ENCODE measurements around the gene TENM4.
A peak's percentile ranks its signal among the peaks of the same experiment; 100 is the strongest.

The TENM4 gene

GRCh38 chr11:79055856-79056631 lies 384.8 kb downstream of the TENM4 start:
- peak; percentile 82 for DNase-seq (ENCODE audit: low spot score)

DNA sequence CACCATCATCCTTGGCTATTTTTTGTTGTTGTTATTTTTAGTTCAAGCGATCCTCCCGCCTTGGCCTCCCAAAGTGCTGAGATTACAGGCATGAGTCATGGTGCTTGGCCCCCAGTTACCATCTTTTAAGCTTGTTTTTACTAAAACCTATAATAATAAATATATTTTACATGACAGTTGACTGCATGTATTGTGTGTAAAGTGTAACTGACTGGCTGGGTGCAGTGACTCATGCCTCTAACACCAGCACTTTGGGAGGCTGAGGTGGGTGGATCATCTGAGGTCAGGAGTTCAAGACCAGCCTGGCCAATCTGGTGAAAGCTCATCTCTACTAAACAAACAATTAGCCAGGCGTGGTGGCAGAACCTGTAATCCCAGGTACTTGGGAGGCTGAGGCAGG lies 386.2 kb downstream of the TENM4 start:
- no peak for DNase-seq (ENCODE audit: low spot score)

- DNase-seq (ENCODE audit: low spot score): no peak
These were observed 388.3 kb downstream of the TENM4 start for GRCh38 chr11:79052544-79052943.

GRCh38 chr11:79050786-79051185 lies 390.0 kb downstream of the TENM4 start:
- no peak for DNase-seq (ENCODE audit: low spot score)

DNA sequence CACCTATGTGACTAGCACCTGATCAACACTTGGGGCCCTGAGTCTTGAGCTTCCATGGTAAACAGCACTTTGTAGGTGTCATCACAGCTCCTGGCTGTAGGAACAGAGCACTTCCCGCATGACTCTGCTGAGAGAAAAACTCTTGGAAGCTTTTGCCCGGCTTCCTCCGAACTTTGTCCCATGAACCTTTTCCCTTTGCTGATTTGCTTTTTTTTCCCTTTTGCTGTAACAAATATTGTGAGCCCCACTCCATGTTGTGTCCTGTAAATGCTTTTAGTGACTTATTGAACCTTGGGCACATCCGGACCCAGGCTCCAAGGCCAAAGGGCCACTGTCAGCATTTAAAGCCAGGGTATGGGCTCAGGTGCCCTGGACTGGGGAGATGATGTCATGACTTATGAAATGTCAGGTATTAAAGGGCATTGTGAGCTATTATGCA lies 391.1 kb downstream of the TENM4 start:
- no peak for DNase-seq (ENCODE audit: low spot score)

DNA sequence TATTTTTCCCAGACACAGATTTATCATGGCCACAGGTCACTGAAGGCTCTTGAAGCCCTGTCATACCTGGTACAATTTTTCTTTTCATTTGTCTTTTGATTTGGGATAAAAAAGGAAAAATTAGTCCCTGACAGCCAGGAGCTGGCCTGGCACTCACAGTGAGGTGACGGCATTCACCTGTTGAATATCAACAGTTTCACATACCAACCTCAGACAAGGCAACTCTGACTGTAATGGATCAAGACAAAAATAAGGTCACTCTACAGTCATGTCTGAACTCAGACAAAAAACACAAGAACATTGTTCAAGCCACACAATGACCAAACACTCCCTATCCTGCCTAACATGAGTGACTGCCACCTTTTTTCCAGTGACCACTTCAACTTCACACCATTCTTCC lies 392.9 kb downstream of the TENM4 start:
- DNase-seq (ENCODE audit: low spot score): no peak

DNA sequence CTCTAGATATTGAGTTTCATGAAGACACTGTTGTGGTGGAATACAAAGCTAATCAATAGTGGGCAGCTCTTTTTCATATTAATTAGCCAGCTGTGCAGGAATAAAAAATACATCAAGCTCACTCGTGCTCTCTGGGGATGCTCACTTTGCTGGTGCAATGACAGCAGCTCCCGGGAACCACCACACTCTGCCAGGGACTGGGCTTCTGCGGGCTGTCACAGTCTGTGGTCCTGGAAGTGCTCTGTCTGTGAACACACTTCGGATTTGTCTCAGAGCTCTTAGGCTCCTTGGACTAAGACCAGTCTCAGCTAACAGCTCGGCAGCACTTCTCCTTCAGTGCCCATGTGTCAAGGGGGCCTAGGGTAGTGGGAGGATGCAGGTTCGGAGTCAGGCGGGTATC lies 393.5 kb downstream of the TENM4 start:
- DNase-seq (ENCODE audit: low spot score): no peak

DNA sequence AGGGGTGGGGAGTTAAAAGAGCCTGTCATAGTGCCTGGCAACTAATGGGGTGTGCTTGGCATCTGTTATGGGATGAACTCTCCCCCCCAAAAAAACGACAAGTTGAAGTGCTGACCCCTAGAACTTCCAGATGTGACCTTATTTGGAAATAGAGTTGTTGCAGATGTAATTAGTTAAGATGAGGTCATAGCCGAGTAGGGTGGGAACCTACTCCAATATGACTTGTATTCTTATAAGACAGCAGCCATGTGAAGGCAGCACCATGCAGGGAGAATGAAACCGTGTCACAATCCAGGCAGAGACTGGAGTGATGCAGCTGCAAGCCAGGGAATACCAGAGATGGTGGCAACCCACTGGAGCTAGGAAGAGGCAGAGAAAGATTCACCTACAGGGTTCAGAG lies 394.5 kb downstream of the TENM4 start:
- no peak for DNase-seq (ENCODE audit: low spot score)

DNA sequence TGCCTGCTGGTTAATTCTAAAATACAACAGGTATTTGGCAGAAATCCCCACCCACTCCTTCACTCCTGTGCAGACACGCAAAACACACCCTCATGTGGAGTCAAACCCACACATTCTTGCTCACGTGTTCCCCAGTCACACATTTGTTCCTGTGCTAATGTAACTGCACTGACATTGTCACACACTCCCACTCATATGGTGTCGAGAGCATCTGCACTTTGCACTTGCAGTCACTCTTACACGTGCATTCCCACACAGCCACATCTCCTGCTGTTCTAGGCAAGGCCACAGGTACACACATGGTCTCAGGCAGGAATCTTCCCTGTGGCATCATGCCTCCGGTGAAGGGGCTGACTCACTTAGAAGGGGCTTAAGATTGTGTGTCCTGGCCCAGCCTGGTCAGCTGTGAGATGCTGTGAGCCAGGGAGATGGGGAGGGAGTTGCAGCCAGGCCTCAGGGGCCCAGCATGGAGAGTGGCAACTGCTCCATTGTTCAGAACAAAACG lies 395.0 kb downstream of the TENM4 start:
- no peak for DNase-seq (ENCODE audit: low spot score)

DNA sequence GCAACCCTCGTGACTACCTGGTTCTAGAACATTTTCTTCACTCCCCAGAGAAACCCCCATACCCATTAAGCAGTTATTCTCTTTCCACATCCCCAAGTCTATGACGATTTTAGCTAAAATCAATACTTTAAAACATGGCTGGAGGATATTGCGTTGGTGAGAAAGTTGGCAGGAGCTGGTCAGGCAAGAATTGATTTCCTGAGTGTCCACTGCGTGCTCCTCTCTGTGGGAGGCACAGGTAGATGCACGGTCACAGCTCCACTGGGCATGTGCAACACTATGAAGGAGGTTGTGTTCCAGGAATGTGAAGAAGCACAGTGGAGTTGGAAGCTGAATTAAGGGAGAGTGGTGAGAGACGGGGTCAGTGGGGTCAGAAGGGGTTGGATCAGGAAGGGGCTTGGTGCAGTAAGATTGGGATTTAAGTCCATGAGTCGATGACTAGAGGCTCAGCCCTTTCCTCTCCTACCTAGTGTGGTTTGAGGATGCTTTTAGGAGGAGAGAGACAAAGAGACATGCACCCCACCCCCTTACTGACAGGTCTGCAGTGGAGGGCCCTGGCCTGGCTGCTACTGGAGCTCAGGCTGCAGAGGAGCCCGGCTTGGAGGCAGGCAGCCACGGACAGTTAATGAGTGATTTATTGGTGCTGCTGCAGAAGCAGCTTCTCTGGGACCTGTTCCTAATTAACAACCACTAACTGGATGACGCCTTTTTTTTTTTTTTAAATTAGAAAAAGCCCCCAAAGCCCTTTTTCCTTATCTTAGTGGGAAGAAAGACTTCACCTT lies 395.6 kb downstream of the TENM4 start:
- DNase-seq (ENCODE audit: low spot score): no peak

- no peak for DNase-seq (ENCODE audit: low spot score)
These were observed 396.6 kb downstream of the TENM4 start for GRCh38 chr11:79044201-79044600.

DNA sequence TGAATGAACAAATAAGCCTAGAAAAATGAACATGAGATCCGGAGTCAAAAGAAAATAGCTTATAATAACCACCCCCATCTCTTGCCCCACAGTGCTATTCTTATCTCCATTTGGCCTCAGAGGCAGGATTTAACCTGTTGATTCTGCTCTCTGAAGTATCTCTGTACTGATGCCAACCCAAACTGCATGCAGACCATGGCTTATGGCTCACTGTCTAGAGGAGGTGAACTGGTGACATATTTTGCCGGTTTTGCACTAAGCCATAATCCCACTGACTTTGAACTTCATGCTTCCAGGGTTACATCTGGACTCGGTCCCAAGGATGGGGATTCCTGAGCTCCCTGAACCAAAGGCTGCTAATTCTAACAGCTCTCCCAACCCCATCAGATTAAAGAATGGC lies 397.1 kb downstream of the TENM4 start:
- DNase-seq (ENCODE audit: low spot score): no peak

- DNase-seq (ENCODE audit: low spot score): no peak
These were observed 398.0 kb downstream of the TENM4 start for GRCh38 chr11:79042824-79043223.

DNA sequence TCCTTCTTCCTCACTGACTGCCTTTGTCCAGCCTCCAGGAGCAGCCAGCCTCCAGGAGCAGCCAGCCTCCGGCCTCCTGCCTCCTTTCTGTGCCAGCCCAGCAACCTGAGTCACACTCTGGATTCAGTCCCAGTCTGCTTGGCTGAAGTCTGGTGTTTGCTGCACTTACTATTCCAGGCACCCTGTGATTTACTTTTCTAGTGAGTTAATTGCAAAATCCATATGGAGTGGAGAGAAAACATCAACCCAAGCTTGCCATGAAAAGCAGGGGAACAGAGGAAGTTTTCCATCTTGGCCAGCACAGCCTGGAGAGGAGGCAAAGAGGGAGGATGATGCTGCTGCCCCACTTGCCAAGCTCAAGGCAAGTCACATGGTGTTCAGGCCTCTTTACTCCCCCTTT lies 400.5 kb downstream of the TENM4 start:
- no peak for DNase-seq (ENCODE audit: low spot score)

- DNase-seq (ENCODE audit: low spot score): peak; percentile 39
These were observed 401.7 kb downstream of the TENM4 start for GRCh38 chr11:79039122-79039521.

GRCh38 chr11:79035881-79036280 lies 404.9 kb downstream of the TENM4 start:
- no peak for DNase-seq (ENCODE audit: low spot score)

GRCh38 chr11:79033833-79034232 lies 407.0 kb downstream of the TENM4 start:
- DNase-seq (ENCODE audit: low spot score): no peak

- DNase-seq (ENCODE audit: low spot score): no peak
These were observed 410.4 kb downstream of the TENM4 start for GRCh38 chr11:79030448-79030847.

- no peak for DNase-seq (ENCODE audit: low spot score)
These were observed 412.6 kb downstream of the TENM4 start for GRCh38 chr11:79028225-79028624.

GRCh38 chr11:79026803-79027445 lies 413.9 kb downstream of the TENM4 start:
- DNase-seq (ENCODE audit: low spot score): no peak

DNA sequence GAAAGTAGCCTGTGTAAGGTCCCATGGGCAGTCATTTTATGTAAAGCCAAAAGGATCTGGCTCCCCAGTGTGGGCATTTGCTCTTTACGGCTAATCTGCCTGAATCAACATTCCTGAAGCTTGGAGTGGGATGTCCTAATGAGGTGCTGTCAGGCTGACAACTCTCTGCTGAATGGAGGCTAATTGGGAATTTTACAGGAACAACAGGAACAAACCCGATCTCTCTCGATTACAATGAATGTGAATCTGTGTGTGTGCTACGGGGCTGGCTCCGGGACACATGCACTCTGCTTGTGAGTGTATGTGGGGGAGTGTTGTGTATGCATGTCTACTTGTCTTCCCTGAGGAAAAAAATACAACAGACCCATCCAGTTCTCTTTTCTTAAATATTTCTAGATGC lies 415.2 kb downstream of the TENM4 start:
- no peak for DNase-seq (ENCODE audit: low spot score)

GRCh38 chr11:79025097-79025496 lies 415.7 kb downstream of the TENM4 start:
- no peak for DNase-seq (ENCODE audit: low spot score)

DNA sequence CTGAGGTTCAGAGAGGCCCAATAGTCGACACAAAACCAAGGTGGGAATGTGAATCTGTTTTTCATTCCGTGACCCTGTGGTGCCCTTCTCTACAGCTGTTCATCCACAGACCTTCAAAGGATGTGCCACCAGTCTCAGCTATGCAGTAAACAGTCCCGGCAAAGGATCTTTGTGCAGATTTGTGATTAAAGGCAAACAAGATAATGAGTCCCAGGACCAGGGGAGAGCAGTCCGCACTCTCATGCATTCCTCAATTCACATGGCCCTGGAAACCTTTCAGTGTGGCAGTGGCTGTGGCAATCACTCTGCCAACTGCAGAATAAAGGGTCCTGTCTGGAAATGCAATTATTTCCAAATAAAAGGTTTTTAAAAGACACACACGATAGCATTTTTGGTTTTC lies 418.6 kb downstream of the TENM4 start:
- DNase-seq (ENCODE audit: low spot score): no peak
